NCI-H187 treated with DMSO at 0.1 percent for 48 hours (cell line): ENCODE data around the gene CDV3.
"Not testable (repeated sequence)": the region's sequence is repeated elsewhere in the genome, so short reads cannot be mapped to it uniquely, and the experiment has no call there.

Experiments
- DNase-seq: peaks from one replicate; lab custom pipeline; 2025; lab: John Stamatoyannopoulos, UW

CDV3 gene, protein sequence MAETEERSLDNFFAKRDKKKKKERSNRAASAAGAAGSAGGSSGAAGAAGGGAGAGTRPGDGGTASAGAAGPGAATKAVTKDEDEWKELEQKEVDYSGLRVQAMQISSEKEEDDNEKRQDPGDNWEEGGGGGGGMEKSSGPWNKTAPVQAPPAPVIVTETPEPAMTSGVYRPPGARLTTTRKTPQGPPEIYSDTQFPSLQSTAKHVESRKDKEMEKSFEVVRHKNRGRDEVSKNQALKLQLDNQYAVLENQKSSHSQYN

DNA sequence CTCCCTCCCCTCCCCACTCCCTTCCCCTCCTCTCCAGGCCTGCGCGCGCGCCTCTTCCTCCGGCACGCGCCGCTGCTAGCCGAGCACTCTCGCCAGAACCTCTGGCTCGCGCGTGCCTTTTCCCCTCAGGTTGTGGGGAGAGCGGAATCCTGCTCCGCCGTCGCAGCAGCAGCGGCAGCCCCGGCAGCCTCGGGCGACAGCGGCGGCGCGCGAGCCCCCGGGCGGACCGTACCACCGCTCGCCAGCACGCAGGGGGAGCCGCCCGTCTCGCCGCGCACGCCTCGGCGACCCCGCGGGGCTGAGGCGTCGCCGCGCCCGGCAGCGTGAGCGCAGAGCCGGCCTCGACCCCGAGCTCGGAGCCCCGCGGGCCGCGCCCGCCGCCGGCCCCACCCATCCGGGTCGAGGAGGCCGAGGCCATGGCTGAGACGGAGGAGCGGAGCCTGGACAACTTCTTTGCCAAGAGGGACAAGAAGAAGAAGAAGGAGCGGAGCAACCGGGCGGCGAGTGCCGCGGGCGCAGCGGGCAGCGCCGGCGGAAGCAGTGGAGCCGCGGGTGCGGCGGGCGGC, at the start of gene CDV3:
Gene CDV3 (plus strand): TSS at position 58 of the 566 bp plus-strand sequence. CDS start 359 bp downstream, at position 417.
- no peak for DNase-seq

DNA sequence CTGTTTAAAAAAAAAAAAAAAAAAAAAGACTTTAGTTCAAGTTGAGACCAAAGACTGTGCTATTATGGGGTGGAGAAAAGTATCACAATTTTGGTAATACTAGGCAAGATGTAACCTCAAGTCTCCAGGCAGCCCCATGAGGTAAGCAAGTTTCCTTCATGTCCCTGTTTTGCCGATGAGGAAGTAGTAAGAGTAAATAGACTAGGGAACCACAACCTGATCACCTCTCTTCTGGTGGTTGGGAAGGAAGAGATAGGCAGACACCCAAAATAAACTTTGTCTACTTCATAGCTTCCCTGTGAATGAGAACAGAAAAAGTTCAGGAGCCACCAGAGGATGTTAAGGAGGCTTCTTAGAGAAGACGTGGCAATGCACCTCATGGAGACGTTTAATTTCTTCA, 49.7 kb upstream of the CDV3 start:
- DNase-seq, result not testable (repeated sequence)

DNA sequence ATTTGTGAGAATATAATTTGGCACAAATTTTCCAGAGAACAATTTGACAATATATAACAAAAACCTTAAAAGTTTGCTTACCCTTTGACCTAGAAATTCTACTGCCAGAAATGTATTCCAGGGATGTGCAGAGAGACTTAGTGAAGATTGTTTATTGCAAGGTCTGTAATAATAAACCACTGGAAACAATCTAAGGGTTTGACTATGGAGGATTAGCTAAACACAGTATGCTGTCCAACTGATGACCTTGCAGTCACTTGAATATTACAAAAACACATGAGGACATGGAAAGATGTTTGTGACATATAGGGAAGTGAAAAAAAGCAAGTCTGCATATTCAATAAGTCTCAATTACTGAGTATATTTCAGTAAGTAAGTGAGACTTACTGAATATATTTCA, 48.1 kb upstream of the CDV3 start:
- DNase-seq, result no peak

DNA sequence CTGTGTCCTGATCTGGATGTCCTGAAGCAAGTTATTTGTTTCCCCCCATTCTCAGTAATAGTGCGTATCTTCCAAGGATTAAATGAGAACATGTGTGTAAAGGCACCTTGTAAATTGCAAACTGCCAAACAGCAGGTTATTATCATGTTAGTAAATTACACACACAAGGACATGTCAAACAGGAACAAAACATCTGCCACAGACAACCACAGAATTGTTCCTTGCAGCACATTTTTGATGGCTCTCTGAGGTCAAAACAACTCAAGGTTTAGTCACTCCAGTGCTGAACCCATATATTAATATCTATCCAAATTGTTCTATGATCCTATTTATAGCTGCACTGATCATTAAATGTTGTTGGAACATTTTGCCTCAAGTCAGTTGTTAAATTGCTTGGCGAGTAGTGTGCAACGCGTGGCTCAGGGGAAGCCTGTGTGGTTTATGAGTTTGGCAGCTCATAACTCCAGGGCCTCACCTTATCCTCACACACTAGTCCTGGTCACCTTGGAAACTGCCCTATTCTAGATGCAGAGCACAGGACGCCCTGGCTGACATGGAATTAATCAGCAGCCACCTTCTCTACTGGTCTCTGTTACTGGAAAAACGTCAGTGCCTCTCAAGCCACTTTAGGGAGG, 46.3 kb upstream of the CDV3 start:
- no peak for DNase-seq

GRCh38 chr3:133529809-133530208, 43.7 kb upstream of the CDV3 start:
- DNase-seq, result no peak

DNA sequence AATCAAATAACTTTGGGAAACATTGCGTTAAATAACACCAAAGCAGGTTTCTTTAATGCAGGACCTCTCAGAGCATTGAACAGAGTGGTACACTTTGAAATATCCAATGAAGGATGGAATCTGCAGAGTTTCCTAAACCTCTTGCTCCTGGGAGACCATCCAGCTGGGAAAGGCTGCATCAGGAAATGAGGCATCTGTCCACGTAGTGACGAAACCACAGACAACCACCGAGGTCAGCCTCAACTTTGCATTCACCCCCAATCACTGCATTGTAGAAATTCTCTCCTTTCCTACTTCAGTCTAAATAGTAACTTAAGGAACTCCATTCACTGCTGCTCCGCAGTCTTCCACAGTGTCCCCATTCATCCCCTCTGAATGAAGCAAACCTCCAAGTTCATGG, 41.5 kb upstream of the CDV3 start:
- DNase-seq, result no peak

- no peak for DNase-seq
These were observed 40.5 kb upstream of the CDV3 start for GRCh38 chr3:133532951-133533350.

GRCh38 chr3:133535971-133536881, 37.3 kb upstream of the CDV3 start:
- DNase-seq, result no peak

- not testable (repeated sequence) for DNase-seq
These were observed 36.4 kb upstream of the CDV3 start for GRCh38 chr3:133537131-133537530.

DNA sequence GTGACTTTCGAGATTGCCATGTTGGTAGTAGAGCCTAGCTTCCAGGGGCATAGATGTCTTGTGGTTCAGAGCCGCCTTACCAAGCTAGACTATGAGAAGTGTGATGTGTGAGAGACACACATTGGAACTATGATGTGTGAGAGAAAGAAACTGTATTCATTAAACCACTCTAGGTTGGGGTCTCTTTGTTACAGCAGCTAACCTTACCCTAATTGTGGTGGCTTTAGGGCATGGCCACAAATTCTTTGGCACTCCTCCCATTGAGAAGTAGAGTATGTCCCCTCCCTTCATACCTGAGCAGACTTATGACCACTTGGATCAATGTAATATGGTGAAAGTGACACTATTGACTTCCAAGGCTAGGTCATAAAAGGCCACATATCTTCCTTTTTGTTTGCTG, 35.3 kb upstream of the CDV3 start:
- DNase-seq, result no peak

GRCh38 chr3:133540896-133541674, 32.4 kb upstream of the CDV3 start:
- DNase-seq, result no peak

- no peak for DNase-seq
These were observed 30.6 kb upstream of the CDV3 start for GRCh38 chr3:133542871-133543270.

GRCh38 chr3:133544983-133545382, 28.5 kb upstream of the CDV3 start:
- not testable (repeated sequence) for DNase-seq

DNA sequence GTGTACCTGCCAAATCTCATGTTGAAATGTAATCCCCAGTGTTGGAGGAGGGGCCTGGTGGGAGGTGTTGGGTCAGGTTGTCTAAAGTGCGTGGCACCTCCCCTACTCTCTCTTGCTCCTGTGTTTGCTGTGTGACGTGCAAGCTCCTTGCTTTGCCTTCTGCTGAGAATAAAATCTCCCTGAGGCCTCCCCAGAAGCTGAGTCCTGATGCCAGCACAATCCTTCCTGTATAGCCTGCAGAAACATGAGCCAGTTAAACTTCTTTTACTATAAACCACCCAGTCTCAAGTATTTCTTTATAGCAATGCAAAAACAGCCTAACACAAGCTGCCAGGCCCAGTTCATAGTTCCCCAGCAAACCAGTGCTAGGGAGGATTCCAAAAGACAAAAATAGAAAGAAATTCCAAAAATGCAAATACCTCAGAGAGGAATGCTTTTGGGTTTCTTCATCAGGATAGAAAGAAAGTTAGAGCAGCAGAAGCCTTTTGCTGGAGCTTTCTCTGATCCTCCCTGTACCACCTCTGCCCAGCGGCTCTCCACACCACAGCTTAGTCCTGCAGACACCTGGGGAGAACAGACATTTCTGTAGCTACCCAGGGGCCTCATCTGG, 25.9 kb upstream of the CDV3 start:
- no peak for DNase-seq

- DNase-seq, result no peak
These were observed 25.4 kb upstream of the CDV3 start for GRCh38 chr3:133548090-133548489.

GRCh38 chr3:133549565-133549964, 23.9 kb upstream of the CDV3 start:
- DNase-seq, result no peak

DNA sequence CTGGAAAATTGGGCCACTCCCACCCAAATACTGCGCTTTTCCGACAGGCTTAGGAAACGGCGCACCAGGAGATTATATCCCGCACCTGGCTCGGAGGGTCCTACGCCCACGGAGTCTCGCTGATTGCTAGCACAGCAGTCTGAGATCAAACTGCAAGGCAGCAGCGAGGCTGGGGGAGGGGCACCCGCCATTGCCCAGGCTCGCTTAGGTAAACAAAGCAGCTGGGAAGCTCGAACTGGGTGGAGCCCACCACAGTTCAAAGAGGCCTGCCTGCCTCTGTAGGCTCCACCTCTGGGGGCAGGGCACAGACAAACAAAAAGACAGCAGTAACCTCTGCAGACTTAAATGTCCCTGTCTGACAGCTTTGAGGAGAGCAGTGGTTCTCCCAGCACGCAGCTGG, 21.9 kb upstream of the CDV3 start:
- DNase-seq, result not testable (repeated sequence)

DNA sequence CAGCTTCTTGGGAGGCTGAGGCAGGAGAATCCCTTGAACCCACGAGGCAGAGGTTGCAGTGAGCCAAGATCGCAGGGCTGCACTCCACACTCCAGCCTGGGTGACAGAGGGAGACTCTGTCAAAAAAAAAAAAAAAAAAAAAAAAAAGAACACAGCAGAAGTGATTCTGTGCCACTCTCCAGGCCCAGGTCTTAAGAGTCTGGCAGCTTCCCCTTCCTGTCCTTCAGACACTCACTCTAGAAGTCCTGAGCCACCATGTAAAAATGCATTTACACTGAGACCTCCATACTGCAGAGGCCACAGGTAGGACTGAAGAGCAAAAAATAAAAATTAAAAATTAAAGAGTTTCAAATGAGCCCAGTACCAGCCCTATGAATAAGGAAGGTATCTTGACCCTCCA, 11.8 kb upstream of the CDV3 start:
- DNase-seq, result no peak

DNA sequence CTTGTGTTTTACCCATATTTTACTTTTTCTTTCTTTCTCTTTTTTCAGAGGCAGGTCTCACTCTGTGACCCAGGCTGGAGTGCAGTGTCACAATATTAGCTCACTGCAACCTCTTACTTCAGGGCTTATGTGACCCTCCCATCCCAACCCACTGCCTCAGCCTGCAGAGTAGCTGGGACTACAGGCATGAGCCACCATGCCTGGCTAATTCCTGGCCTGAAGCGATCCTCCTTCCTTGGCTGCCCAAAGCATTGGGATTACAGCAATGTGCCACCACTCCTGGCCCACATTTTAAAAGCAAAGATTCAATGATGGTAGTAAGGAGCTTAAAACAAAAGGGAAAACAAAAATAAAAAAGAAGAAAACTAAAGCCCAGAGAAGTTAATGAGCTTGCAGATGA, 11.1 kb upstream of the CDV3 start:
- no peak for DNase-seq

DNA sequence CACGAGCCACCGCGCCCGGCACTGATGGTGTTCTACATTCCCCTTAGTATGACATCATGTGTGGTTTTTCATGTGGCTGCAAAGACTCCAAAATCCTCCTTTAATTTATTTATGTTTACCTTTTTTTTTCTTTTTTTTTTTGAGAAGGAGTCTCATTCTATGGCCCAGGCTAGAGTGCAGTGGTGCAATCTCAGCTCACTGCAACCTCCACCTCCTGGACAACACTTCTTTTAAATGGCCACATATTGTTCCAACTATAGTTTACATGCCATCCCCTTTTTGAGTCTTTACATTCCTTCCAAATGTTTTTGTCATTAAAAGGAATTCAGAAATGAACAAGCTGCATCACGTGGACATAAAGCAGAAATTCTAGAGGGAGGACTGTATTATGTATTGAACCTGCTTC, 10.3 kb upstream of the CDV3 start:
- DNase-seq, result no peak

GRCh38 chr3:133563816-133564215, 9.7 kb upstream of the CDV3 start:
- no peak for DNase-seq
